Lung microvascular endothelial cell (primary cell): ENCODE results near the gene ARG1. TPM values are rescaled to one million over a fixed set of nuclear protein-coding genes. Genes with fewer than 3 reads are reported as not detected.
"Not testable (repeated sequence)": the region's sequence is repeated elsewhere in the genome, so short reads cannot be mapped to it uniquely, and the experiment has no call there.

Experiments used
- DNase-seq, 2 donors: peaks; one replicate each; pipeline versions ENCODE4 v3.0.0 to v3.0.0-alpha.2; 2010; ENCODE audit warnings: low read depth in 2 of 2
- total RNA-seq: library from RNA; depleted of rRNA; stranded (reverse); fragments of >200 nt; gene quantifications from 2 replicates; pipeline ENCODE4 v1.2.1, GENCODE V29; 2014

Gene ARG1
- not detected in 2 replicates for total RNA-seq

- no peak for DNase-seq
These were observed at the start of gene ARG1 for GRCh38 chr6:131572686-131573415. Gene ARG1, plus strand, starts transcription at chr6:131573226. Its CDS starts 57 bp downstream, at chr6:131573283.

GRCh38 chr6:131523988-131524673 lies 48.9 kb upstream of the ARG1 start:
- DNase-seq = no peak

DNA sequence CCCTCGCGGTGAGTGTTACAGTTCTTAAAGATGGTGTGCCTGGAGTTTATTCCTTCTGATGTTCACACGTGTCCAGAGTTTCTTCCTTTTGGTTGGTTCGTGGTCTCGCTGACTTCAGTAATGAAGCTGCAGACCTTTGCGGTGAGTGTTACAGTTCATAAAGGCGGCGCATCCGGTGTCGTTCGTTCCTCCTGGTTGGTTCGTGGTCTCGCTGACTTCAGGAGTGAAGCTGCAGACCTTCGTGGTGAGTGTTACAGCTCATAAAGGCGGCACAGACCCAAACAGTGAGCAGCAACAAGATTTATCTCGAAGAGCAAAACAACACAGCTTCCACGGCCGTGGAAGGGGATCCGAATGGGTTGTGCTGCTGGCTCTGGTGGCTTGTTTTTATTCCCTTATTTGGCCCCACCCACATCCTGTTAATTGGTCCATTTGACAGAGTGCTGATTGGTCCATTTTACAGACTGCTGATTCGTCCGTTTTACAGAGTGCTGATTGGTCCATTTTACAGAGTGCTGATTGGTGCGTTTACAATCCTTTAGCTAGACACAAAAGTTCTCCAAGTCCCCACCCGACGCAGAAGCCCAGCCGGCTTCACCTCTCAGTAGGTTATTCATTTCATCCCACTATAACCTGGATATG lies 48.2 kb upstream of the ARG1 start:
- no peak for DNase-seq

DNA sequence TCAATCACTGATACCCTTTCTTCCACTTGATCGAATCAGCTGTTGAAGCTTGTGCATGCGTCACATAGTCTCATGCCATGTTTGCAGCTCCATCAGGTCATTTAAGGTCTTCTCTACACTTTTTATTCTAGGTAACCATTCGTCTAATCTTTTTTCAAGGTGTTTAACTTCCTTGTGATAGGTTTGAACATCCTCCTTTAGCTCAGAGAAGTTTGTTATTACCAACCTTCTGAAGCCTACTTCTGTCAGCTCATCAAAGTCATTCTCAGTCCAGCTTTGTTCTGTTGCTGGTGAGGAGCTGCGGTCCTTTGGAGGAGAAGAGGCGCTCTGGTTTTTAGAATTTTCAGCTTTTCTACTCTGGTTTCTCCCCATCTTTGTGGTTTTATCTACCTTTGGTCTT lies 42.1 kb upstream of the ARG1 start:
- not testable (repeated sequence) for DNase-seq

- not testable (repeated sequence) for DNase-seq
These were observed 41.3 kb upstream of the ARG1 start for GRCh38 chr6:131531681-131532080.

DNA sequence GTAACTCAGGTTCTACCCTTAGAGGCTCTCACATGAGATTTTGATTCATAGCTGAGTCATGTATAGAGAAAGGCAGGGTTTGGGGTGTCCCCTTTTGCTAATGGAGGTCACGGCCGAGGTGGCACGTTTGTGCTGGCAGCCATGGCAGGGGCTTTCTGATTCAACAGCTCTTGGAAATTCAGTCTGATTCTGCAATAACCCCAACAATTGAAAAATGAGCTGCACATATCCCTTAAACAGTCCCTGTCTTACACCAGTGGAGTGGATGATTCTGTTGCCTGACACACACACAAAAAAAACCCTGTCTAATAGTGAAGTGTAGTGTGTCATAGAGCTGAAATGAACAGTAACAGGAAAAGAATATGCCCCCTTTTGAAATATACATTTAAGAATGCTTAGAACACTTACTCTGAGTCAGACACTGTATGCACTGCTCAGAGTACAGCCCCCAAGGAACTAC lies 40.4 kb upstream of the ARG1 start:
- DNase-seq = no peak

DNA sequence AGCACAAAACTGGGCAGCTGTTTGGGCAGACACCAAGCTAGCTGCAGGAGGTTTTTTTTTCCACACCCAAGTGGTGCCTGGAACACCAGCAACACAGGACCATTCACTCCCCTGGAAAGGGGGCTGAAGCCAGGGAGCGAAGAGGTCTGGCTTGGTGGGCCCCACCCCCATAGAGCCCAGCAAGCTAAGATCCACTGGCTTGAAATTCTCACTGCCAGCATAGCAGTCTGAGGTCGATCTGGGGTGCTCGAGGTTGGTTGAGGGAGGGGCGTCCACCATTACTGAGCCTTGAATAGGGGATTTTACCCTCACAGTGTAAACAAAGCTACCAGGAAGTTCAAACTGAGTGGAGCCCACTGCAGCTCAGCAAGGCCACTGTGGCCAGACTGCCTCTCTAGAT lies 34.4 kb upstream of the ARG1 start:
- DNase-seq = not testable (repeated sequence)

DNA sequence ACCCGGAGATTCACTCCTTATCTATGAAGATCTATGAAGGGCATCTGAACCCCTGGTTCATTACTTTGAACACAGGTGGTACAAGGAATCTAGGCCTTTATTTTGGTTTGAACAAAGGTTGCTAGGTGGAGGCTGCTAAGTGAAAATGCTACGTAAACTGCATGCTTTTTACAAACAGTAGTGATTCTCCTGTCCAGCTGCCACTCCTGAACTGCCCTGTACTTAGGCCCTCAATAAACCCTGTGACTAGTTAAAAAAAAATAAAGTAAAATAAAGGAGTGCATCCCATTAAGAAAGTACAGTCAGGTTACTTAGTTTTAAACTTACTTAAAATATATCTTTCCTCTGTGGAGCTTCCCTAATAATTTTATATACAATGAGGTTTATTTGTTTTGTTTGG lies 27.7 kb upstream of the ARG1 start:
- no peak for DNase-seq

DNA sequence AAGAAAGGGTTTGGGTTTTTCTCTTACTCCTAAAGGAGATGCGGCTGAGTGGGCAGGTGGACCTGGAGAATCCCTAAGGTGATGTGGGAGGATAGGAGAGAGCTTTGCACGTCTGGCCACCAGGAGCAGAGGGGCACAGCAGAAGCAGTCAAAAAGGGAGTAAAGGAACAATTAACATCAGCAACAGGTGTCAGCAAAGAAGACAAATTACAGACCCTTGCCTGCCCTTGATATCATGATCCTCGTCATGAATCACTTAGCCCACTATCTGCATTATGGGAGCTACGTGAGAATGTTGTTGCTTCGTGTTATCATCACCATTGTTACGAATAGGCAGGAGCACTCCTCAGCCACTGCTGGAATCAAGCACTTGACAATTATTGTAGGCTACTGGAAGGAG lies 25.5 kb upstream of the ARG1 start:
- DNase-seq = no peak

- DNase-seq = no peak
These were observed 24.6 kb upstream of the ARG1 start for GRCh38 chr6:131548441-131548840.

- no peak for DNase-seq
These were observed 23.2 kb upstream of the ARG1 start for GRCh38 chr6:131549811-131550210.

DNA sequence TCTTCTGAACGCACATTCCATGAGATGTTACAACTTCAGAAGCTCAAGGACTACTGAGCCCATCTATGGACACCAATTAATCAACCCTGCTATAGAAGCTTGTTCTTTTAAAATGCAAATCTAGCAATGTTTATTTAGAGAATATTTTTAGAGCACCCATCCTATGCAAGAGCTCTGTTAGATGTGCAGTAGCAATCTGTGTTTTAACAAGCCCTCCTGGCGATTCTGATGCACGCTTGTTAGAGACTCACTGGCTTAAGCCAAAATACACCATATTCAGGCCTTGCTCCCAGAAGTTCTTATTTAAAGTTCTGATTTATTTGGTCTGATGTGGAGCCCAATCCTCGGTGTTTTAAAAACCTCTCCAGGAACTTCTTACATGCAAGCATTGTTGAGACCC lies 21.1 kb upstream of the ARG1 start:
- no peak for DNase-seq

DNA sequence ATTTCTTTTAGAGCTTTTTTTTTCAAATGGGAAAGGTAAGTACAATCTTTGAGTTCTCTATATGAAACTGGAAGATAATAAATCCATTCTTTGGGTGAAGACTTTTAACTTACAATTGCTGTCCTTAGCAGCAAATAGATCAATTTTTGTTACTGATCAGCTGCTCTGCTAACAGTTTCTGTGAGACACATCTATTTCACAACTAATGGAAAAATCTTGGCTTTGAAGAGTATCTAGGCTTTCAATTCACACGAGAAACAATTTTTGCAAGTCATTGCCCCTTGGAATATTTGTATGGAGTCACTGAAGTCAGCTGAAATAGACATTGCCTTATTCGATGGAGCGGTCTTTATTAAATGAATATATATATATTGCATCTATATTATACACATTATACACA lies 20.5 kb upstream of the ARG1 start:
- DNase-seq = no peak

GRCh38 chr6:131555992-131556391 lies 17.0 kb upstream of the ARG1 start:
- no peak for DNase-seq

- DNase-seq = no peak
These were observed 14.1 kb upstream of the ARG1 start for GRCh38 chr6:131558922-131559321.

DNA sequence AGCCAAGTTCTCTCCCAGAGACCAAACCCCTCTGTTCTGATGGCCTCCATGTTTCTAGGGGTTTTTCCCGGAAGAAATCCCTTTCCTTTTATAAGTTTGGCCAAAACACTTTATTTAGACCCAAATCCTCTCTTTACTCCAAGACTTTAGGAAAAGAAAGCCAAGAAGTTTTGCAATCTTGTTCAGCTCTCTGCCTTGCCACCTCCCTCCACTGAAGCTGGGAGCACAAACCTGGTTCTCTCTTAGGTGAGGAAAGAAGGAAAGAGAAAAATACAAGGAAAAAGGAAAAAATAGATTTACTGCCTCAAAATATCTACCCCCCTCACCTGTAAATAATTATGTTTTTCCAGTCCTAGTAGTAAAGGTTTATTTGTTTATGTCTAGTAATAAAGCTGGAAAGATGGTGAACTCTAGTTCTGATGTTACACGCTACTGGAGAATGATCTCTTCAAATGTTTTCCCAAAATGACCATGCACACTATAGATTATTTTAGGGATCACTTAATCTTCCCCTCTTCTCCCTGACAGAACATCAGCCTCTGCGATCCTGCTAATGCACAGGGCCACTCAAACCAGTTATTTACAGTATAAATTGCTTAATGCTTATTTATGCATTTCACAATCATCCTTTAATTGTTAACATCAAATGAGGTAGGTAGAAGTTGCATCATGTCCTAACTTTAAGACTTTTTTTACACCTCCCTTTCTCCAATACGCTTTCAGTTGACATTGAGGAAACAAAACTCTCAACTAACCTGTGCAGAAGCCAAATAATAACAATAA lies 10.9 kb upstream of the ARG1 start:
- DNase-seq = no peak

DNA sequence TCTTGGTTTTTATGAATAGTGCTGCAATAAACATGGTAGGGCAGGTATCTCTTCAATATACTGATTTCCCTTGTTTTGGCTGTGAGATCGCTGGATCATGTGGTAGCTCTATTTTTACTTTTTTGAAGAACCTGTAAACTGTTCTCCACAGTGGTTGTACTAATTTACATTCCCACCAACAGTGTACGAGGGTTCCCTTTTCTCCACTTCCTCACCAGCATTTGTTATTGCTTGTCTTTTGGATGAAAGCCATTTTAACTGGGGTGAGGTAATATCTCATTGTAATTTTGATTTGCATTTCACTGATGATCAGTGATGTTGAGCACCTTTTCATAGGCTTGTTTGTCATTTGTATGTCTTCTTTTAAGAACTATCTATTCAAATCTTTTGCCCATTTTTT lies 8.0 kb upstream of the ARG1 start:
- peak in 1 of 2 donors; percentile 9 for DNase-seq

DNA sequence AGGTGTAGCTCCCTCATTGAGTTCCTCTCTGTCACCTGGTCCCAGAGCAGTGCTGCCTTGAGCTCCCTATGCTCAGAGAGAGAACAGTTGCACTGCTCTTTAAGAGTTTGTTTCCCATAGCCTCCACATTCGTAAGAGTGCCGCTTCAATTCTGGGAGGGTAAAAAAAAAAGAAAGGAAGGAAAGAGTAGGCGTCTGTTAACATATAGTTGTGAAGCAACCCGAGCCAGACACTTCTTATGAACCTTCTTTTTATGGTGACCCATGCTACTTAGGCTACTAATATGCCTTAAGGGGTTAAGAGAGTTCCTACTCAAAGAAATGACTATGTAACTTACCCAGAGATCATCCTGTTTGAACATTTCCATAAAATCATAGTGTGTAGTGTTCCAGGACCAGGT lies 4.3 kb upstream of the ARG1 start:
- DNase-seq = no peak

DNA sequence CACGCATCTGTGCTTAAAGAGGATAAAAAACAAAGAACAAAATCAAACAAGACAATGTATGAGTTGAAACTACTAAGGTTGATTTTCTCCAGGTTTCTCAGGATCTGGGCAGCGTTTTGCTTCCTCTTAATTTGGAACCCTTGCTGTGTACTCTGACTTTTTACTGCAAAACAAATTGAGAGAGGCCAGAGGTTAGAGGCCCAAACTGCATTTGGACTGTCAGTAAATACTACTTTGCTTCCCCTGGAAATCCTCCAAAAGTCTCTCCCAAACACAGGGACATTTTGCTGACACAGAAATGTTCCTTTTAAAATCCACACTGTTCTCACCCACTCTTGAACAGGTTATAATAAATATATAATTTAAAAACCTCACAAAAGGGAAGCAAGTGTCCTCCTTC lies 1.1 kb downstream of the ARG1 start:
- DNase-seq = peak in 1 of 2 donors; percentile 26

DNA sequence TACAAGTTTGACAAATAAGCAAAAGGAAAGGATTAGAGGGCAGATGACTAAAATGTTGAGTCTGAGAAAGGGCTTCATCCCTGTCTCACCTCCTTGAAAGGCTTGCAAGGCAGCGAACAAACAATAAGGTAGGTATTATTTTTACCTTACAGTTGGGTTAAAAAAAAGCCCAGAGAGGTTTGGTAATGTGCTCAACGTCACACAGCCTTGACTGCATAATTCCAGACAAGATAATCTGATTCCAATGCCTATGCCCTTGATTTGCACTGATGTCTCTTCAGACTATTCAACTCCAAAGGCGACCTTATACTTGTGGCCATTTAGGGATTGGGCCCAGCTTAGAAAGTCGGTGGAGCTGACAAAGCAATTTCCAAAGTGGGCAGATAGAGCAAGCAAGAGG lies 1.7 kb downstream of the ARG1 start:
- DNase-seq = no peak

DNA sequence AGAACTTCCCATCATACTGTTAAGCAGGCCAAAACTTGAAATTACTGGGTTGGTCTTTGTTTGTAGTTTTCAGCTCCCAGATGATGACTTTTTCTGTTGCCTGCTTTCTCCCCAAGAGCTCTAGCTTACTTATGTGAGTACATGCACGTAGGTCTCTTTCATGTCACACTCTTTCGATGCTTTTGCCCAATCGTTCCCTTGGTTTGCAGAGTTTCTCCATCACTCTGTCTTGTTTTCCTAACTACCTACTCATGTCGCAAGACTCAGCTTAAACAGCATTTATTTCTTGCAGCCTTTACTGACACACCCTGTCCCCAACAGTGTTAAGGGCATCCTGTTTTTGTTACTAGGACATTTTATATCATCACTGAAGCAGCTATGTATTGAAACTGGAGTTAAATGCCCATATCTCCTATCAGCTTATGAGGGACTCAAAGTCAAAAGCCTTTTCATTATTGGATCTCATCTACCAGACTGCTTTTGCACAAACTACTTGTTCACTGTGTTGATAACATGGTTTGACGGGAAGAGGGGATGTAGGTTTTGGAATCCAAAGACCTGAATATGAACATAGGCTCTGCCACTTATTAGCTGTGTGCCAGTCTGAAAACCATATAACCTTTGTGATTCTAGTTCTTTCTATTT lies 2.9 kb downstream of the ARG1 start:
- DNase-seq = no peak
